CD1c-positive myeloid dendritic cell (primary cell): ENCODE results near the gene SMAD3.

ENCODE experiments used
- DNase-seq: peaks from one replicate; pipeline ENCODE4 v3.0.0-alpha.2; 2016; ENCODE audit errors: extremely low spot score

The SMAD3 gene

DNA sequence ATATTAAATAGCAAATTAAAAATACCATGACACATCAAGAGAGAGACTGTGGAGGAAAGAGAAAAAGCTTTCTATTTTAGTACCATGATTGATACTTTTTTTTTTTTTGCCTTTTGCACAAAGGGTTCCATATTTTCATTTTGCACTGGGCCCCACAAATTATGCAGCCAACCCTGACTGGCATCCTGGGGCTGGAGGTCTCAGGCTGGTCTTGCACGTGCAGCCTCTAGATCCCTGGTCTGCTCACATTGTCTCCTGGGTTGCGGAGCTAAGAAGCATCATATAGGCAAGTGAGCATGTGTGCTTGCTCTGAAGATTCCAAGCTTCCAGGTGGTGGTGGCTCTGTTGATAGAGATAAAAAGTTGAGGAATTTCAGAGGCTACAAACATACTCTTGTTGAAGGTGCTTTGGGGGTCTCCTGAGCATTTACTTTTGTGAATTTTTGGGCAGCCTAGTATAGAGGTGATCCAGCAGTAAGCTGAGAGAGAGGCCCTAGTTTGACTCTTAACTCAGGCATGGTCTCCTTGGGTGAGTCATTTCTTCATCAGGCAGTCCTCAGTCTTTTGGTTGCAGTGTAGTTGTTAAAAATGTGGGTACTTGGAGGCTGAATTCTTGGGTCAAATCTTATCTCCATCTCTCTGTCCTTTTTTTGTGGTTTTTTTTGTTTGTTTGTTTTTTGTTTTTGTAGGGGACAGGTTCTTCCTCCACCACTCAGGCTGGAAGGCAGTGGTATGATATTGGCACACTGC, 31.3 kb downstream of the SMAD3 start:
- DNase-seq: no peak

DNA sequence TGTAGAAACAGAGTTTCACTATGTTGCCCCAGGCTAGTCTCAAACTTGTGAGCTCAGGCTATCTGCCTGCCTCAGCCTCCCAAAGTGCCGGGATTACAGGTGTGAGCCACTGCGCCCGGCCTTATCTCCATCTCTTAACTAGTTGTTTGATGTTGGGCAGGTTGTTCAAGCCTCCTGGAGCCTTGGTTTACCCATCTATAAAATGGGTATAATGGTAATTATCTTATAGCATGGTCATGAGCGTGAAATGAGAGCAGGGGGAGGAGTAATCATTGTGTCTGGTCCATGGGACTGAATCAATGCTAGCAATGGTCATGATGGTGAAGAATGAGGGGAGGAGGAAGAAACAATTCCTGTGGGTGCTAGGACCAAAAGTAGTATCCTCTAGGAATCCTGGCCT, 32.0 kb downstream of the SMAD3 start:
- no peak for DNase-seq

DNA sequence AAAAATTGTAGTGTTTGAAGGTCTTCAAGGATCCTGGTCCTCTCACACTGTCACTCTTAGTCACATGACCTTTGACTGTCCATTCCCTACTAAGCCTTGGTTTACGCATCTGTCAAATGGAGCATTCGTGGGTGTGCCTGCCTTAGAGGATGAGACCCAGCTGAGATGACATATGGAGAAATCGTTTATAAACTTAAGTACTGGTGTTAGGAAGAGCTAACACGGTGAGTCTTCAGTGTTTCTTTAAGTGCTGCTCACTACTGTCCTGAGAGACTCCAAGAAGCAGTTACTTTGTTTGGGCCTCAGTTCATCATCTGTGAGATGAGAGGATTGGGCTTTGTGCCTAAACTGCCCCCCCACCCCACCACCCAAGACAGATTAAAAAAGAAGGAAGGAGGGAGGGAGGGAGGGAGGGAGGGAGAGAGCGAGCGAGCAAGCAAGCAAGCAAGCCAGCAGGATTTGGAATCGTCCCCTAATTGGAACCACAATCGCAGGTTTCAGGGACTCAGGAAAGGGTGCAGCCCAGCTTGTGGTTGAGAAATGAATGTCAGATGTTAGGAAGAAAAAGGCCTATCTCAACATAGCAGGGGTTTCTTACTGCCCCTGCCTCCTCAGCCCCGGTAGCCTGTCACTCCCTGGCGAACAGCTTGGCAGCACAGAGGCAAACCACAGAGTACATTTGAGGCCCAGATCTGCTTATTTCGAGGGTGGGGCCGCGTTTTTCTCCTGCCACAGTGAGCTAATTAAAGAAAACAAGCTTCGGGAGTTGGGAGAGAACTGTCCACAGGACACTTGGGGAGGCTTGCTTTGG, 32.7 kb downstream of the SMAD3 start:
- DNase-seq: no peak

DNA sequence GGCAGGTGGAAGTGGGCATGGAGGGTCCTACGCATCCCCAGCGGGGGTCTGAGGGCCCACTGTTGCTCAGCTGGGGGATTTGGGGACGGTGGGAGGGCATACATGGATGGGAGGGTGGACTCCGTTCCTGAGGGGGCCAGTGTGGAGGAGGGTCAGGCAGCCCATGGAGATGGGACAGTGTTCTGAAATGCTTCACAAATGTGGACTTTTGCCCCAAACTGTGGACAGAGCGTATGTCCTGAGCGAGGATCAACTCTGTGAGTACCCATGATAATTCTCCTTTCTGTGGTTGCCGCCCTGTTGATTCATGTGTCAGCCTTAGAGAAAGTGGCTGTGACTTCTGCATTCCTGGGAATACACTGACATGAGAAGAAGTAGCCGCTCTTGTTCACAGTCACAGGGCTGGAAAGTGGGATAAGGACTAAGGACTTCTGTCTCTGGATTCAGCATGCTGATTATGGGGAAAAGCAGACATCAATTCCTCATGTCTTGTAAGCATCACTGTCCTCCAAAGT, 33.4 kb downstream of the SMAD3 start:
- DNase-seq: peak; percentile 72

DNA sequence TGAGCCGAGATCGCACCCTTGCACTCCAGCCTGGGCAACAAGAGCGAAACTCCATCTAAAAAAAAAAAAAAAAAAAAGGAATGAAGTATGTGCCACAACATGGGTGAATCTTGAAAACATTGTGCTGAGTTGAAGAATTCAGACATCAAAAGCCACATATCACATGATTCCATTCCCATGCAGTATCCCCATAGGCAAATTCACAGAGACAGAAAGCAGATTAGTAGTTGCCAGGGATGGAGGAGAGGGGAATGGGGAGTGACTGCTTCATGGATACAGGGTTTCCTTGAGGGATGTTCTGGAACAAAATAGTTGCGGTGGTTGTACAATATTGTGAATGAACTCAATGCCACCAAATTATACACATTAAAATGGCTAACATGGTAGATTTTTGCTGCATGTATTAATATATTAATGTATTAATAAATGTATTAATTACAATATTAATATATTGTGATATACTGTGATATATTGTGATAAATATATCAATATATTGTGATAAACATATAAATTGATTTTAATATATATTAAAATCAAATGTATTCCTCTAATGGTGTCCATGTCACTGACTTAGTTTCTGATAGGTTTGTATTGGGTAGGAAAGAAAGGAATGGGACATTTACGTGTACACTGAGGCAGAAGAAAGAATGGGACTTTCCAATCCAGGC, 34.9 kb downstream of the SMAD3 start:
- no peak for DNase-seq

DNA sequence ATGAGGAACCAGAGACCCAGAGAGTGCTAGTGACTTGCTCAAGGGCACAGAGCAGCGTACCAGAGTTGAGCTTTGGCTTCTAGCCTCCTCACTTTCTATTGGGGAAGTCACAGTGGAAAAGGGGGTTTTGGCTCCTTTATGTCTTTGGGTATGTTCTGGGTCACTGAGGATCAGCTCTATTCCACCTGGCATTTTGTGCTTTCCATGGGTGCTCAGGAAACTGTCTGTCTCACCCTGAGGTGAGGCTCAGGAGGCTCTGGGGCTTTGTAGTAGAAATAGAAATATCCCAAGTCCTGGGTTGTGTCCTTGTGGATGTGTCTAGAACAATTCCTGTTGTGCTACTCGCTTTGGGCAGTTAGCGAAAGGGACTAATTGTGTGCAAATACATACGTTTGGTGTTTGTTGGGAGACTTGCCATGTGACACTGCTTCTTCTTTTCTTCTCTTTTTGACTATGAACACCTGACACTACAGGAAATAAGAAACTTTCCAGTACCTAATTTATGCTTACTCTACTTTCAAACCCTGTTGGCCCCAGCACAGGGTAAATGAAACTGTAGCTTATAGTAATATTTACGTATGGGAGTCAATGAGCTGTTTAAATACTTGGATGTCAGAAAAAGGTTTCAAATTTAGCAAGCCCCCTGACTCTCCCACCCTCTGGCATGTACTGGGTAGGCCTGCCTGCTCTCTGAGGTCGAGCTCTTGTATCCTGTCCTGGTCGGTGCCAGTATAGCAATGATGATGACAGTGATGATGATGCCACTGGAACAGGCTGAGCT, 35.6 kb downstream of the SMAD3 start:
- peak; percentile 54 for DNase-seq

DNA sequence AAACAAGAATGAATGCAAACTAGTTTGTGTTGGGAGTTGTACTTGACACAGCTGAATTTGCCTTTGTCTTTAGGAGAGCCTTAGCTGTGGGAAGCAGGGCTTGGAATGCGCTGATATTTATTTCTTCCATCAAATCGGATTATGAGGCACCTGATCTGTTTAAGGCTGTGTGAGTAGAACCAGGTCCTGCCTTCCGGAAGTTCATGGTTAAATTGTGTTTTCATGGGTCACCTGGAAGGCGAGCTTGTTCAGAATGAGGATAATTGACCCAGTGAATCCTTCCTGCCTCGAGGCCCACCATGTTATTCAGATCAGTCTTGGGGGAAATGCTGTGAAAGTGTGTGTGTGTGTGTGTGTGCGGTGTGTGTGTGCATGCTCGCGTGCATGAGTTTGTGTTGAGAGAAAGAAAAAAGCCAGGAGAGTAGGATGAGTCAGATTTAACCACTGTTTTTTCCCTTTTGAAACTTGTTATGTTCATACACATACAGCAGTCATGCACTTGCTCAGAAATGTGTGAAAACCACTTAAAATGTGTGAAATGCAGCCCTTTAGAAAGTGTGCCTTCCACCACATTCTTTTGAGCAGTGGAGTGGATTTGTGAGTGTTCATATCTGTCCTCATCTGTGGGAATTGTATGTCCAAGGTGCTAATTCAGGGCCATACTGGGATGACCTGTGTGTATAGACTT, 36.7 kb downstream of the SMAD3 start:
- peak; percentile 52 for DNase-seq

DNA sequence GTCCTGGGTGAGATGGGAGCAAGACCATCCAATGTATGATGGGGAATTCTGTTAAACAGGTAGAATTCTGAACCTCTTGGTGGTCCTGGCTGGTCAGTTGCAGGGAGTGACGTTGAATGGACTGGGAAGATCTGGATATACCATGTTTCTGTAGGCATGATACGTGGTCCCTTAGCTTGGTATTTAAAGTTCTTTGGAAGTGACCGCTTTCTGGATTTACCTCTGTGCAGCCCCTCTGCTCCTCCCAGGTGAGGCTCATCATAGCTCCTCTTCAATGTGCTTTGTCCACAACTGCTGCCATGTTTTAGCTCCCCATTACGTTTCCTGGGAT, 37.2 kb downstream of the SMAD3 start:
- DNase-seq: no peak

DNA sequence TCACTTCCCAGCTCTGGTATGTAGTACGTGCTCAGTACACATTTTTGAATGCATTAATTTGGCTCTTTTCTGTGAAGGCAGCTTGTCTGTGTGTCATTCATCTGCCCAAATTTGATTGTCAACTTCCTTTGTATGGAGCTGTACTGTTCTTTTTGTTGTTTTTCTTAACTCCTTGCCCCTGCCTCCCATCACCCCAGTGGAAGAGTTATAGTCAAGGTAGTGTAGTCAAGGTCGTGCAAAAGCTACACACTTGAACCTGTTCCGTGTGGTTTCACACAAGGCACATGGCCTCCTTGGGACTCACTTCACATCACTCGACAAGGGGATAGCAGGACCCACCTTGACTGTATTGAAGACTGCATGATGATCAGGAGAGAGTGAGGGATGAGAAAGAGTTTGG, 37.6 kb downstream of the SMAD3 start:
- no peak for DNase-seq

DNA sequence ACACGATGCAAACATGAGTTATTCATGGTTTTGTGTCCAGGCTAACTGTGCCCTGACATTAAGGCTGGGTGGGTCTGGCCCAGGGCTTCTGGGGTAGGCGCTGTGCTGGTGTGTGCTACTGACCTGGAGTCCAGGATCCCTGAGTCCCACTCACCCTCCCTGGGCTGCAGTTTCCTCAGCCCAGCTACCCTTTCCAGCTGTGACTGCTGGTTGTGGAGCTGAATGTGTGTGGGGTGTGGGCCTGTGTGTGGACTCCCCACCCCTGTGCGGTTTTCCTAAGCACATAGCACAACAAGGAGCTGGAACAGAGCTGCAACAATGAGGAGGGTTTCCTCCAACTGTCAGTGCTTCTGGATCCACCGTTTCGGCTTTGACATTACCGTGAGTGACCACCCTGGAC, 38.0 kb downstream of the SMAD3 start:
- DNase-seq: no peak

DNA sequence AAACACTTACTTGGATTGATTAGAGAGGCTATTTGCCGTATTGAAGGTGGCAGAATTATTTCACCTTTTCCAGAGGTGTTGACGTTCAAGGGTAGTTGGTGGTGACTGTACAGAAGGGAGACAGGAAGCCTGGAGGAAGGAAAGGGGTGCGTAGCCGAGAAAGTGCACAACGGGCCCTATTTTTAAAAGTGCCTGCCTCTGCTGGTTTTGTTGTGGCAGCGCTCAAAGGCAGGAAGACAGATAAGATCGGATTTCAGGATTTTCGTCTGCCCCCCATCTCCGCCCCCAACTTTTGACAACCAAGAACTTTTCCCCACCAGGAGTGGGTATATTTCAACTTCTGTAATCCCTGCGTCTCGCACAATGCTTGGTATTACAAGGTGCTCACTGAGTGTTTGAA, 38.5 kb downstream of the SMAD3 start:
- DNase-seq: no peak

DNA sequence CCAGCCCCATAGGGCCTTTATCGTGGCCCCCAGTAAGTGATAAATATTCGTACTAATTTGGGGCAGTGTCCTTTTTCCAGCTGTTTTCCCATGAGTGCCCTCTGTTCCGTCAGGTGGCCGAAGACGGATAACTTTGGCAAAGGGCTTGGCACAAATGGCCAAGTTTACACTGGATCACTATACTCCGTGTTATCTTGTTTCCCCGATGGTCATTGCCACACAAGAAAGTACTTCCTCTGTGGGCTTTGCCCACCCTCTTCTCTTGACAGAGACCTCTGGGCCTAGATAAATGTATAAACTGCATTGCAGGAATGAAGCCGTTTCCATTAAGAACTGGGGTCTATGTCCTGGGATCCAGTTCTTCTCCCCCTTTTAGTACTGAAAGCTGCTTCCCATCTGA, 39.1 kb downstream of the SMAD3 start:
- DNase-seq: no peak

DNA sequence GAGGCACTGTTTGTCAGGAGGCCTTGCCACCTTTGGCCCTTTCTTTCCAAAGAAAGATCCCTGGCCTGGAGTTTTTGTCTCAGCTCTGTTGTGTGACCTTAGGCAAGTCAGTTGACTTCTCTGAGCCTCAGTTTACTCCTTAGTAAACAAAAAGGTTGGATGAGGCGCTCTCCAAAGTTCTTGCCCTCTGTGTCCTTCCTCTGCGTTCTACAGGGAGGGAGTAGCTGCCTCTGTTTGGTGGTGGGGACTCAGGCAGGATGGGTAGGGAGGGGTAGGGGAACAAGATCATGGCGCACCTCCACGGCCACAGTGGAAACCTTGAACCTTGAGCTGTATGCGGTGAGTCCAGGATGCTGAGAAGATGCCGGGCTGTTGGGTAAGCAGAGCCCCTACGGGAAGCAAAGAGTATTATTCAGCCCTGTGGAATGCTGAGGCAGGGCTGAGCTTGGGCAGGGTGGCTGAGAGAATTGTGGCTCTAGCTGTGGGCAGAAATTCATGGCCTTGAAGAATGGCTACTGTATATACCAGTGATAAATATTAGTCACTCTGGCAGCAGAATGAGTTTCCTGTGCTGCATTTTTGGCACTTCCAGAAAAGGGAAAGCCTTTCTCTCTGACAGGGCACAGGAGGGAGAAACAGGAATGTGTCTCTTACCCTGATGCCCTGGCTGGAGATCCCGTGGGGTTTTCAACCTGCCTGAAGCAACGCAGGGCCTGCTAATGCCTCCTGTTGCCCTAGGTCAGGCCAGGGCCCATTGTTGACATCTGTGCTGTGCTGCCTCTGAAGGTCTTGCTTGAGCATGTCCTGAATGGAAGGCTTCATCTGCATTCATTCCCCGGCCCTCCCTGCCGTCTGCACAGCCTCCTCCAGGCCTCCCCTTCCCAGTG, 39.9 kb downstream of the SMAD3 start:
- DNase-seq: no peak

DNA sequence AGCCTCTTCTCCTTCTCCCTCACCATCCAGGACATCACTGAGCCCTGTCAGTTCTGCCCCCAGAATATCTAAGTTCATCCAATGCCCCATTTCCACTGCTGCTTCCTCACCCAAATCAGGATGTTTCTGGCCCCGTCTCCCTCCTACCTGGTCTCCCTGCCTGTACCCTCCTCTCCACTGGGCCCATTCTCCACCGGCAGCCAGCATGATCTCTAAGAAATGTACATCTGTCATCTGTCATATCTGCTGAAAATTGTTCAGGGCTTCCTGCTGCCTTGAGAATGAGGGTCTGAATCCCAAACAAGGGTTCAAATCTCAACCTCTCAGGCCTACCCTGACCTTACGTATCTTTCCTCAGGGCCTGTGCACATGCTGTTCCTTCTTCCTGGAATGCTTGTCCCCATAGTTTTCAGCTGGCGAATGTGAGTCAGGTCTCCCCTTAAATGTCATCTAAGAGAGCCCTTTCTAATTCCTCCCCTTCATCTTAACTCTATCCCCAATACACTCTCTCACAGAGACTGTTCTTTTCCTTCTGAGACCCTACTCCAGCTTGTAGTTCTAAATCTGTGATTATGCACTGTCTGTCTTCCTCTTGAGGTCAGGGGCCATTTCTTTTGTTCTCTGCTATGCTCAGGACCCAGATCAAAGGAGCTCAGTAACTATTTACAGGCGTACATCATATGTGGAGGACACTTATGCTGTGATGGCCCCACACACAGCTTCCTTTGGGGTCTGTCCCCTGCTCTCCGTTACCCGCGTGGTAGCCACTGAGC, 40.8 kb downstream of the SMAD3 start:
- no peak for DNase-seq

DNA sequence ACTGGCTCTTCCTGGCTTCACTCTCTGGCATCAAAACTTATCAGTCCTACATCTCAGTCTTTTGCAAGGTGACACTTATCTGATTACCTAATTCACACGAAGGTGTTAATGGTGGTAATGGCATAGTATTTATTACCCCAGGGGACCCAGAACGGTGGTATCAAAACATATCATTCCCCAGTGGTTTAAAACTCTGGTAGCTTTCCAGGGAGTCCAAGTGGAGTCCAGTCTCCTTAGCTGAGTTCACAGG, 41.3 kb downstream of the SMAD3 start:
- DNase-seq: no peak

DNA sequence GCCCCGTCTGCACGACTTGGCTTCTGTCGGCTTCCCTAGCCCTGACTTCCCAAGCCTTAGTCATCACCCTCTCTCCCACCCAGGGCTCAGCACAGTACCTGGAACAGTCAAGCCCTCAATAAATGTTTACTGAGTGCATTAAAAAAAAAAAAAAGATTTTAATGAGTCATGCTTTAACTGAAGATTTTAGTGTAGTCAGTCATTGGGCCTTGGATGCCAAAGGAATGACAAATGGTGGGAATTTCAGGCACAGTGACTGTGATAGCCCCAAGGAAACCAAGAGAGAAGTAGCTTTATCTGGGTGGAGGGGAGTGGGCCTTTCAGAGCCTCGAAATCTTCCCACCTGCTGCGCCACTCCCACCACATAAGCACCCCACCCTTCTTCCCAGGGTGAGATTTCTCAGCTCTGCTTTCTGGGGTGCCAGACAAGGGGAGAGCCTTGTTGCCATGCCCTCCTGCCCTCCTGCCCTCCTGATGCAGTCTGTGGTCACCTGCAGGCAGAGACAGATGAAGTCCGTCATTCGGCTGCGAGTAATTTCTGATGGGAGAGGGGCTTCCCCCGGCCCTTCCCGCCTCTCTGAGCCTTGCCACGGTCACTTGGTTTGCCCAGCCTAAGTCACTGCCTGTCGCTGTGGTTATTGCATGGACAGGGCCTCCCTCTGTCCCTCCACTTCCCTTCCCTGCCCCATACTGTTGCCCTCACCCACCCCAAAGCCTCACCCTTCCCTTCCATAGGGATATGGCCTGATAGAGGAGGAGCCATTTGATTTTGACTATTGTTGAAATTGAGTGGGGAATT, 41.8 kb downstream of the SMAD3 start:
- no peak for DNase-seq

DNA sequence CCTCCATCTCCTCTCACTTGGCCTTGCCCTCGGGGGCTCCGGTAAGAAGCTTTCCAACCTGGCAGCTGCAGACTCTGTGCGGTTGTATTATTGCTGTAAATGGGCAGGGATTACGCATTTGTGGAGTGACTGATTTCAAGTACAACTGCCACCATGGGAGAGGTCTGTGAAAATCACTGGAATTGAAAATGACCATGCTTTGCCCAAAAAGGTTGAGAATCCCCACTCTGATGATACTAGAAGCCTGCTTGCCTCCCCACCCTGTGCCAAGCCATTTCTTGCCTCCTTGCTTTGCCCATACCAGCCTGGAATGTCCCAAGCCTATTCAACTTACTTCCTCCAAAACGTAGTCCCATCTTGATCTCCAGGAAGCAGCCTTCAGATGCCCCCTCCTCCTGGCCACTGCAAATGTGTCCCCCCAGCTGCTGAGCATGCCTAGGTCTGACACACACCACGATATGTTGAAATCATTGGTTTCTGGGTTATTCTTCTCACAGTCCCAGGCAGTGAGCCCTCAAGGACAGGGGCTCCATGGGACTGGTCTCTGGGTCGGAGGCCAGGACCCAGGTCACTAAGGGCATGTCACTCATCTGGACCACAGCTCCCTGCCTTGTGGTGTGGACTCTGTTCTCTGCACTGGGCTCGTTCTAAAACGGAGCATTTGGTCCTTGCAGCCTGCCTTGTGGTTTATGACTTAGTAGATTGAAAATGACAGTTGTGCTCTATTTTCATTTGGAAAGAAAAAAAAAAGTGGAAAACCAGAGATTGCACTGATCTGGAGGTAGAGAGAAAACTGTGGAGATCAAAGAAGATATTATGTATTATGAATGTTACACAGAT, 42.9 kb downstream of the SMAD3 start:
- peak; percentile 34 for DNase-seq
